BLaER1 (cell line): Measurements from ENCODE around the gene ZC3H4.

Source experiments
- H3K27ac ChIP-seq: shearing (Covaris generic); formaldehyde crosslinking; 2 replicates; pipeline ENCODE4 v1.8.1; 2022
- H3K27me3 ChIP-seq: shearing (Covaris generic); formaldehyde crosslinking; 2 replicates; pipeline ENCODE4 v1.8.1; 2022
- H3K36me3 ChIP-seq: shearing (Covaris generic); formaldehyde crosslinking; 2 replicates; pipeline ENCODE4 v1.8.1; 2022
- H3K4me1 ChIP-seq: shearing (Covaris generic); formaldehyde crosslinking; 2 replicates; pipeline ENCODE4 v1.8.1; 2022
- H3K4me2 ChIP-seq: shearing (Covaris generic); formaldehyde crosslinking; 2 replicates; pipeline ENCODE4 v1.8.1; 2022
- H3K4me3 ChIP-seq: shearing (Covaris generic); formaldehyde crosslinking; 2 replicates; pipeline ENCODE4 v1.8.1; 2022
- H3K9ac ChIP-seq: shearing (Covaris generic); formaldehyde crosslinking; 2 replicates; pipeline ENCODE4 v1.8.1; 2022
- H3K9me3 ChIP-seq: shearing (Covaris generic); formaldehyde crosslinking; 2 replicates; pipeline ENCODE4 v1.8.1; 2022
- H4K20me1 ChIP-seq: shearing (Covaris generic); formaldehyde crosslinking; 2 replicates; pipeline ENCODE4 v1.8.1; 2022
- Cebpa-rat ChIP-seq: shearing (Covaris generic); IDR thresholded peaks from 2 replicates; pipeline ENCODE4 v1.8.1; 2022

Gene ZC3H4

DNA sequence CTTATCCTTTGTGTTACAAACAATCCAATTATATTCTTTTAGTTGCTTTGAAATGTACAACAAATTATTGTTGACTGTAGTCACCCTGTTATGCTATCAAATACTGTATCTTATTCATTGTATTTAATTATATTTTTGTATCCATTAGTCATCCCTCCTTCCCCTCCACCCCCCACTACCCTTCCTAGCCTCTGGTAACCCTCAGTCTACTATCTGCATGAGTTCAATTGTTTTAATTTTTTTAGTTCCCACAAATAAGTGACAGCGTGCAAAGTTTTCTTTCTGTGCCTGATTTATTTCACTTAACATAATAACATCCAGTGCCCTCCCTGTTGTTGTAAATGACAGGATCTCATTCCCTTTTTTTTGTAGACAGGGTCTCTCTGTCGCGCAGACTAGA is 21.6 kb upstream of the ZC3H4 start:
- Histone ChIP-seq H3K36me3 (peaks cover 77% of the 10 kb centered on the region), H3K4me2 (peak overlapping the region; percentile 34; the same call in 1 of the 2 replicates), H3K4me1 (peaks cover 40% of the 10 kb centered on the region), H3K27me3 (no peaks in the 10 kb centered on the region), H4K20me1 (peaks cover 92% of the 10 kb centered on the region), H3K9ac (no peak overlapping the region; the same call in 1 of the 2 replicates), H3K9me3 (no peaks in the 10 kb centered on the region), H3K27ac (no peak overlapping the region), H3K4me3 (no peak overlapping the region)
- no peak for TF ChIP-seq Cebpa-rat

DNA sequence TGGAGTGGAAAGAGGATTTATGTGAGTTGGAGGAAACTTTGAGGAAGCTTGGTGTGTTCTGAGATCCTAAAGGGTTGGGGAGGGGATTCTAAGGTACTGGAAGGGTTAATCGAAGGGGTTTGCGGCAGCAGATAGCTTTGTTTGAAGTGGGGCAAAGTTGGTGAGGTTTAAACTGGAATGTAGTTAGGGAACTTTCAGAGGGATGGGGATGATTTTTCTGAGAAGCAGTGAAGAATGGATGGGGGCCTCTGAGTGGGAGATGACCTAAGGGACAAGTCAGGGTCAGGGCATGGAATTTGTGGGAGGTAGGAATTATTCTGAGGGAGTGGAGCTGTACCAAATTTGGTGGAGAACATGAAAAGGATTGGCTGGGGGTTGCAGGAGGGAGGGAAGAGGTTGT is 21.0 kb upstream of the ZC3H4 start:
- Histone ChIP-seq H4K20me1 (peaks cover 86% of the 10 kb centered on the region), H3K36me3 (peaks cover 72% of the 10 kb centered on the region), H3K4me1 (peaks cover 40% of the 10 kb centered on the region), H3K4me3 (no peak overlapping the region), H3K4me2 (peak overlapping the region; percentile 34), H3K9ac (peak overlapping the region; percentile 48), H3K9me3 (no peaks in the 10 kb centered on the region), H3K27ac (no peak overlapping the region), H3K27me3 (no peaks in the 10 kb centered on the region)
- no peak for TF ChIP-seq Cebpa-rat

DNA sequence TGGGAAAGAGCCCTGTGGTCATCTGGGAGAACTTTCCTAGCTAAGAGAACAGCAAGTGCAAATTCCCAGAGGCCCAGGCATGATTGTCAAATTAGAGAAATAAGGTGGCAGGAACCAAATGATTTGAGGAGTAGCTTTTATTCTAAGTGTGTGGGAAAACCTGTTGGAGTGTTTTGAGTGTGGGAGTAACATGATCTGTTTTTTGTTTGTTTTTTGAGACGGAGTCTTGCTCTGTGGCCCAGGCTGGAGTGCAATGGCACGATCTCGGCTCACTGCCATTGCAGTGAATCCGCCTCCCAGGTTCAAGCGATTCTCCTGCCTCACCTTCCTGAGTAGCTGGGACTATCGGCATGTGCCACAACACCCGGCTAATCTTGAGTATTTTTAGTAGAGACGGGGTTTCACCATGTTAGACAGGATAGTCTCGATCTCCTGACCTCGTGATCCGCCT is 19.5 kb upstream of the ZC3H4 start:
- H3K27me3 ChIP-seq: no peaks in the 10 kb centered on the region
- no peak overlapping the region for H3K27ac ChIP-seq
- peak overlapping the region; percentile 98; the same call in 1 of the 2 replicates for H3K9ac ChIP-seq
- peaks cover 57% of the 10 kb centered on the region for H3K36me3 ChIP-seq
- H4K20me1 ChIP-seq: peaks cover 71% of the 10 kb centered on the region
- no peak for TF ChIP-seq Cebpa-rat
- peaks cover 40% of the 10 kb centered on the region for H3K4me1 ChIP-seq
- no peak overlapping the region for H3K4me3 ChIP-seq
- H3K4me2 ChIP-seq: peak overlapping the region; percentile 91
- no peaks in the 10 kb centered on the region for H3K9me3 ChIP-seq

DNA sequence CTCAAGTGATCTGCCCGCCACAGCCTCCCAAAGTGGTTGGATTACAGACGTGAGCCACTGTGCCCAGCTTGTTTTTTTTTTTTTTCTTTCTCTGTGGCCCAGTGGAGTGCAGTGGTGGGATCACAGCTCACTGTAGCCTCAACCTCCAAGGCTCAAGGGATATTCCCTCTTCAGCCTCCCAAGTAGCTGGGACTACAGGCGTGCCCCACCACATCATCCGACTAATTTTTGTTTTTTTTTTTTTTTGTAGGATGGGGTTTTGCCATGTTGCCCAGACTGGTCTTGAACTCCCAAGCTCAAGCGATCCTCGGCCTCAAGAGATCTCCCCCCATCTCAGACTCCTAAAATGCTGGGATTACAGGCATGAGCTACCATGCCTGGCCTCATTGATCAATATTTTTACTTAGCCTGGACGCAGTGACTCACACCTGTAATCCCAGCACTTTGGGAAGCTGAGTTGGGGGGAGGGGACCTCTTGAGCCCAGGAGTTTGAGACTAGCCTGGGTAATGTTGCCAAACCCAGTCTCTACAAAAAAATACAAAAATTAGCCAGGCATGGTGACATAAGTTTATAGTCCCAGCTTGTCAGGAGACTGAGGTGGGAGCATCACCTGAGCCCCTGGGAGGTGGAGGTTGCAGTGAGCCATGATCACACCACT is 18.7 kb upstream of the ZC3H4 start:
- Histone ChIP-seq H3K36me3 (peaks cover 50% of the 10 kb centered on the region), H3K4me1 (peaks cover 40% of the 10 kb centered on the region), H3K9me3 (no peaks in the 10 kb centered on the region), H3K9ac (peak overlapping the region; percentile 98), H3K27ac (peak overlapping the region; percentile 97; the same call in 1 of the 2 replicates), H3K27me3 (no peaks in the 10 kb centered on the region), H3K4me3 (peak overlapping the region; percentile 97), H3K4me2 (peak overlapping the region; percentile 91), H4K20me1 (peaks cover 63% of the 10 kb centered on the region)
- no peak for TF ChIP-seq Cebpa-rat

DNA sequence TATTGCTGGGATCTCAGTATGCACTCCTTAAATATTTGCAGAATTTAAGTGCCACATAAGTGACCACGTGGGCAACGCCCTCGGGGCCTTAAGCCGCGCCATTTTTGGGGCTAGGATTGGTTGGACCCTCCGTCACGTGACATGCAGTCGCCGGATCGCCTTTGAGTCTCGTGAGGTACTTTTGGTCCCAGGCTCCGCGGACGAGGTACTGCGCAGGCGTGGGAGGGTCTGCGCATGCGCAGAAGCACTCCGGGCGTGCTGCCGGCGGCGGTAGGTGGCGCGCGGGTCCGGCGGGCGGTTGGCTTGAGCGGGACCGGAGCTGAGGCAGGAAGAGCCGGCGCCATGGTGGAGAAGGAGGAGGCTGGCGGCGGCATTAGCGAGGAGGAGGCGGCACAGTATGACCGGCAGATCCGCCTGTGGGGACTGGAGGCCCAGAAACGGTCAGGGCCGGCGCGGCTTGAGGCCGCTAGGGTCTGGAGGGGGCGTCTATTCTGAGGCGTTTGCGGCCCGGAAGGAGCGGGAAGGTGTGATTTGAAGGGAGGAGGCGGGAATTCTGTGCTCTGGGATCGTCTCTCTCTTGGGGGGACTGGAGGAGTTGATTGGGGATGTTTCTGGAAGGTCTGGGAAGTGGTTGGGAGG is 17.1 kb upstream of the ZC3H4 start, which contains the start of gene SAE1:
Gene SAE1 (plus strand): TSS at position 247 of the 639 bp plus-strand sequence. CDS start 96 bp downstream, at position 343.
- peak within 1 kb of the TSS; percentile 98 for H3K9ac ChIP-seq
- peak within 1 kb of the TSS; percentile 91 for H3K4me2 ChIP-seq
- peaks cover 34% of the 10 kb centered on the region for H3K36me3 ChIP-seq
- H3K4me1 ChIP-seq: peaks cover 39% of the 10 kb centered on the region
- H3K27me3 ChIP-seq: no peaks in the 10 kb centered on the region
- no peaks in the 10 kb centered on the region for H3K9me3 ChIP-seq
- H3K4me3 ChIP-seq: peak within 1 kb of the TSS; percentile 97
- H3K27ac ChIP-seq: peak within 1 kb of the TSS; percentile 97
- H4K20me1 ChIP-seq: peaks cover 47% of the 10 kb centered on the region
- no peak for TF ChIP-seq Cebpa-rat

DNA sequence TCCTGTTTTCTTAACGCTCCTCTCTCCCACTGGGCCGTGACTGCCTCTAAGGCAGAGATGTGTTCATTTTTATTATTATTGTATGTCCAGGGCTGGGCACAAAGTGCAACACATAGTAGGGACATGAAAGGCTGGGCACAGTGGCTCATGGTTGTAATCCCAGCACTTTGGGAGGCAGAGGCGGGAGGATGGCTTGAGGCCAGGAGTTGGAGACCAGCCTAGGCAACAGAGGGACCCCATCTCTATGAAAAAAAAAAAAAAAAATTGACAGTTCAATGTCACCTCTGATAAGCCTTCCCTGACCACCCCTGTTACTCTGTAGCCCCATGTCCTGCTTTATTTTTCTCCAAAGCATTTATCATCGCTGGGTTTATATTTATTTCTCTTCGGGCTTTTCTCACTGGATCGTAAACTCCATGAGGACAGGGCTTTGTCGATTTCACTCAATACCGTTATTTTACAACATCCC is 16.6 kb upstream of the ZC3H4 start:
- Histone ChIP-seq H3K9ac (no peak overlapping the region), H3K4me2 (peak overlapping the region; percentile 91), H3K27ac (no peak overlapping the region), H3K36me3 (peaks cover 28% of the 10 kb centered on the region), H3K4me3 (0 out of 2 replicates have a peak overlapping the region, but pooled peaks have one; percentile 97), H3K9me3 (no peaks in the 10 kb centered on the region), H3K4me1 (peaks cover 34% of the 10 kb centered on the region), H4K20me1 (peaks cover 42% of the 10 kb centered on the region), H3K27me3 (no peaks in the 10 kb centered on the region)
- no peak for TF ChIP-seq Cebpa-rat

DNA sequence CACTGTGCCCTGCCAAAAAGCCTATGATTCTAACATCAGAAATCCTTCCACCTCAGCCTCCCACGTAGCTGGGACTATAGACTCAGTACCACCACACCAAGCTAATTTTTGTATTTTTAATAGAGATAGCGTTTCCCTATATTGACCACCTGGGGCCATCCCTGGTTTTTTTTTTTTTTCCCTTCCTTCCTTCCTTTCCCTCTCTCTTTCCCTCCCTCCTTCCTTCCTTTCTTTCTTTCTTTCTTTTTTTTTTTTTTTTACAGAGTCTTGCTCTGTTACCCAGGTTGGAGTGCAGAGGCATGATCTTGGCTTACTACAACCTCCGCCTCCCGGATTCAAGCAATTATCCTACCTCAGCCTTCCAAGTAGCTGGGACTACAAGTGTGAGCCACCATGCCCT is 16.0 kb upstream of the ZC3H4 start:
- H3K9me3 ChIP-seq: no peaks in the 10 kb centered on the region
- peaks cover 31% of the 10 kb centered on the region for H3K4me1 ChIP-seq
- H3K4me2 ChIP-seq: no peak overlapping the region
- H3K27me3 ChIP-seq: no peaks in the 10 kb centered on the region
- peaks cover 25% of the 10 kb centered on the region for H3K36me3 ChIP-seq
- H3K27ac ChIP-seq: no peak overlapping the region
- no peak for TF ChIP-seq Cebpa-rat
- H3K9ac ChIP-seq: no peak overlapping the region
- H4K20me1 ChIP-seq: peaks cover 36% of the 10 kb centered on the region
- no peak overlapping the region for H3K4me3 ChIP-seq

DNA sequence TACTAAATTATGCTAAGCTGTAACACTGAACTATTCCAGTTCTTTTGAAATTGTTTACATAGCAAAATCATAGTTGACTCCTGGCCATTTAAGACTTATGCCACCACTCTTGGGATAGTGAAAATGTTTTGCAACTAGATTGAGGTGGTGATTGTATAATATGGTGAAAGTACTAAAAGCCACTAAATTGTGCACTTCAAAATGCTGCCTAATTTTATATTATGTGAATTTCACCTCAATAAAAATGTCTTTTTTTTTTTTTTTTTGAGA is 12.0 kb upstream of the ZC3H4 start:
- Histone ChIP-seq H4K20me1 (no peaks in the 10 kb centered on the region), H3K4me2 (no peak overlapping the region), H3K36me3 (no peaks in the 10 kb centered on the region), H3K27ac (no peak overlapping the region), H3K4me3 (no peak overlapping the region), H3K27me3 (no peaks in the 10 kb centered on the region), H3K9ac (no peak overlapping the region), H3K4me1 (peaks cover 4% of the 10 kb centered on the region; the same call in 1 of the 2 replicates), H3K9me3 (no peaks in the 10 kb centered on the region)
- no peak for TF ChIP-seq Cebpa-rat

DNA sequence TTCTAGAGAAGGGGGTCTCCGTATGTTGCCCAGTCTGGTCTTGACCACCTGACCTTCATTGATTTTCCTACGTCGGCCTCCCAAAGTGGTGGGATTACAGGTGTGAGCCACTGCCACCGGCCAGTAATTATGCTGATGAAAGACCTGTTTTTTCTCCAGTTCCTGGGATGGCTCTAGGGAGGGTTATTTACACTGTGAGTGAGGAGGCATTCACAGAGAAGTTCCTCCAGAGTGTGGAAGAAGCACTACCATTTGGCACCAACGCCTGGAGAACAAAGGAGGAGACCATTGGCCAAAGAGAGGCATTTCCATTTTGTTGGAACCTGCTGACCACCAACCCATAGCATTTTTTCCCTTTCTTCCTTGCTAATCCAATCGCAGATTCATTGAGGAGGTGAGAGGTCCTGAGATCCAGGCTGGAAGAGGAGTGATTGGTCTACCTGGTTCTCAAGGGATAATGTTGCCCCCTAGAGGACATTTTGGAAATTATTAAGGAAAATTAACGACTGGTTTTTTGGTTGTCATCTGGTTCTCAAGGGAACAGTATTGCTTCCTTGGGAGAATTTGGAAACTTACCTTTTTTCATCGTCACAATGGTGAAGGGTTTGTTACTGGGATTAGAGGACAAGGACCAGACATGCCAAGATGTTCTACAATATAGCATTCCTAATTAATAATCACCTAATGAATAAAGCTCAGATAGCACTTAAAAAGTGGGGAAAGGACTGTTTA is 11.5 kb upstream of the ZC3H4 start:
- Histone ChIP-seq H3K4me3 (no peak overlapping the region), H3K27ac (no peak overlapping the region), H3K27me3 (no peaks in the 10 kb centered on the region), H3K9ac (no peak overlapping the region), H4K20me1 (no peaks in the 10 kb centered on the region), H3K9me3 (no peaks in the 10 kb centered on the region), H3K36me3 (no peaks in the 10 kb centered on the region), H3K4me2 (no peak overlapping the region), H3K4me1 (peaks cover 4% of the 10 kb centered on the region; the same call in 1 of the 2 replicates)
- no peak for TF ChIP-seq Cebpa-rat

DNA sequence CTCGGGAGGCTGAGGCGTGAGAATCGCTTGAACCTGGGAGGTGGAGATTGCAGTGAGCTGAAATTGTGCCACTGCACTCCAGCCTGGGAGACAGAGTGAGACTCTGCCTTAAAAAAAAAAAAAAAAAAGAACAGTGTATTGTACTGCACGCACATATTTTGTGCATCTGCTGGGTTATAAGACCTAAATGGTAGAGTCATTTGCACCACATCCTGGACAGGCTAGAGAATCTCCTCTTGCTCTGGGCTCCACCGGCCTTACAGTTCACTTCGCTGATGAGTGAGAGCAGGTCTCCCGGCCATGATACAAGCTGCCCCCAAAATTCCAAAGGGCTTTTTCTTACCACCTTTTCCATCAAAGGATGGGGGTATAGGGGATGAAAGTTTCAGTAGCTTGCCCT is 9.8 kb upstream of the ZC3H4 start:
- H3K9ac ChIP-seq: no peak overlapping the region
- no peaks in the 10 kb centered on the region for H4K20me1 ChIP-seq
- H3K9me3 ChIP-seq: no peaks in the 10 kb centered on the region
- H3K4me3 ChIP-seq: no peak overlapping the region
- no peaks in the 10 kb centered on the region for H3K27me3 ChIP-seq
- H3K4me1 ChIP-seq: peaks cover 4% of the 10 kb centered on the region; the same call in 1 of the 2 replicates
- no peak for TF ChIP-seq Cebpa-rat
- no peaks in the 10 kb centered on the region for H3K36me3 ChIP-seq
- no peak overlapping the region for H3K27ac ChIP-seq
- no peak overlapping the region for H3K4me2 ChIP-seq
